ENCODE measurements around the gene TSPAN18. TPM values are rescaled to one million over a fixed set of nuclear protein-coding genes. Genes with fewer than 3 reads are reported as not detected.

TSPAN18 gene
- 24.6 and 25.4 TPM in 2 replicates for total RNA-seq

GRCh38 chr11:44726283-44727113, at the start of gene TSPAN18:
TSPAN18 (plus strand) TSS chr11:44726962; CDS start chr11:44906417, 179,455 bp downstream.
- intact Hi-C loops (cut with micrococcal nuclease), result loop anchor here (1.0 to 5.0 kb wide), 5 partner anchors 45 to 185 kb away; partner anchors contain the start of gene CD82

GRCh38 chr11:44680982-44681597, 45.7 kb upstream of the TSPAN18 start:
- intact Hi-C loops (cut with micrococcal nuclease), result loop anchor here (1.0 to 10.0 kb wide), 4 partner anchors 20 to 122 kb away; no protein-coding TSS in a partner anchor

- intact Hi-C loops (cut with micrococcal nuclease), result loop anchor here (1.0 to 10.0 kb wide), 4 partner anchors 21 to 123 kb away; no protein-coding TSS in a partner anchor
These were observed 45.1 kb upstream of the TSPAN18 start for GRCh38 chr11:44681698-44682097.

- intact Hi-C loops (cut with micrococcal nuclease), result loop anchor here (10.0 kb wide), 1 partner anchor 90 kb away; no protein-coding TSS in a partner anchor
These were observed 41.9 kb upstream of the TSPAN18 start for GRCh38 chr11:44684859-44685281.

- intact Hi-C loops (cut with micrococcal nuclease), result loop anchor here (10.0 kb wide), 1 partner anchor 87 kb away; no protein-coding TSS in a partner anchor
These were observed 39.4 kb upstream of the TSPAN18 start for GRCh38 chr11:44687388-44687787.

- intact Hi-C loops (cut with micrococcal nuclease), result loop anchor here (10.0 kb wide), 1 partner anchor 86 kb away; no protein-coding TSS in a partner anchor
These were observed 37.5 kb upstream of the TSPAN18 start for GRCh38 chr11:44689265-44689664.

- intact Hi-C loops (cut with micrococcal nuclease), result no loop called here
These were observed 36.1 kb upstream of the TSPAN18 start for GRCh38 chr11:44690651-44691050.

- intact Hi-C loops (cut with micrococcal nuclease), result no loop called here
These were observed 34.3 kb upstream of the TSPAN18 start for GRCh38 chr11:44692460-44692859.

- intact Hi-C loops (cut with micrococcal nuclease), result no loop called here
These were observed 33.1 kb upstream of the TSPAN18 start for GRCh38 chr11:44693654-44694119.

- intact Hi-C loops (cut with micrococcal nuclease), result no loop called here
These were observed 32.3 kb upstream of the TSPAN18 start for GRCh38 chr11:44694443-44694842.

- intact Hi-C loops (cut with micrococcal nuclease), result no loop called here
These were observed 31.5 kb upstream of the TSPAN18 start for GRCh38 chr11:44695169-44695833.

GRCh38 chr11:44698252-44698912, 28.4 kb upstream of the TSPAN18 start:
- intact Hi-C loops (cut with micrococcal nuclease), result no loop called here

- intact Hi-C loops (cut with micrococcal nuclease), result no loop called here
These were observed 27.0 kb upstream of the TSPAN18 start for GRCh38 chr11:44699497-44700408.

- intact Hi-C loops (cut with micrococcal nuclease), result no loop called here
These were observed 25.5 kb upstream of the TSPAN18 start for GRCh38 chr11:44701276-44701675.

GRCh38 chr11:44702889-44703288, 23.9 kb upstream of the TSPAN18 start:
- intact Hi-C loops (cut with micrococcal nuclease), result no loop called here

- intact Hi-C loops (cut with micrococcal nuclease), result no loop called here
These were observed 19.7 kb upstream of the TSPAN18 start for GRCh38 chr11:44707094-44707493.

- intact Hi-C loops (cut with micrococcal nuclease), result no loop called here
These were observed 18.8 kb upstream of the TSPAN18 start for GRCh38 chr11:44708009-44708408.

- intact Hi-C loops (cut with micrococcal nuclease), result no loop called here
These were observed 18.1 kb upstream of the TSPAN18 start for GRCh38 chr11:44708523-44709280.

- intact Hi-C loops (cut with micrococcal nuclease), result no loop called here
These were observed 17.5 kb upstream of the TSPAN18 start for GRCh38 chr11:44709281-44709562.
